Raji (cell line): ENCODE results near the gene TPM2.
A peak's percentile ranks its signal among the peaks of the same experiment; 100 is the strongest.

ENCODE experiments used
- POLR2A ChIP-seq: IDR thresholded peaks from 2 replicates; pipeline ENCODE4 v1.6.1; 2011; ENCODE audit warnings: low read depth, low read length, control low read depth; ENCODE audit not compliant: insufficient read depth

Gene TPM2

GRCh38 chr9:35688558-35689541, 875 bp downstream of the TPM2 start:
- no peak for TF ChIP-seq POLR2A

DNA sequence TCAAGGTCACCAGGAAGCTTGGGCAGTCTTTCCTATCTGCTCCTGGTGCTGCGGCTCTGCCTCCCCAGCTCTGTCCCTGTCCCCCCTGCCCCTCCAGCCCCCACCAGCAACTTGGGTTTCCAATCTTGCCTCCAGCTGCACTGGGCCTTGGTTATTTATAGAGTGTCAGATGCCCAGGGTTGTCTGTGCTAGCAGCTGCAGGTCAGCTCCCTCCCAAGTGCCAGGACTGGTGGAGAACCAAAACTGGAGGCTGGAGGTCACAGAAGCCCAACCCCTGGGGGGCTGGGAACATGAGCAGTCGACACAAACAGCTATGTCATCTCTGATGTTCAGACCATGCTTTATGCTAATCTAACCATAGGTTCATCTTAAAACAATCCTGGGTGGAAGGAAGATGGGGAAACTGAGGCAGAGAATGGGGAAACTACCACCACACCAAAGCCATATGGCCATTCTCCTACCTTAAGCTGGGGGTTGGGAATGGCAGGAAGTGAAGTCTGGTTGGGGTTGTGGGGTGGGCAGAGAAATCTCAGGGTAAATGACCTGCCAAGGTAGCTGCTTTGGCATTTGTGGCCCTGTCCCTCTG, 1.7 kb downstream of the TPM2 start:
- no peak for TF ChIP-seq POLR2A

DNA sequence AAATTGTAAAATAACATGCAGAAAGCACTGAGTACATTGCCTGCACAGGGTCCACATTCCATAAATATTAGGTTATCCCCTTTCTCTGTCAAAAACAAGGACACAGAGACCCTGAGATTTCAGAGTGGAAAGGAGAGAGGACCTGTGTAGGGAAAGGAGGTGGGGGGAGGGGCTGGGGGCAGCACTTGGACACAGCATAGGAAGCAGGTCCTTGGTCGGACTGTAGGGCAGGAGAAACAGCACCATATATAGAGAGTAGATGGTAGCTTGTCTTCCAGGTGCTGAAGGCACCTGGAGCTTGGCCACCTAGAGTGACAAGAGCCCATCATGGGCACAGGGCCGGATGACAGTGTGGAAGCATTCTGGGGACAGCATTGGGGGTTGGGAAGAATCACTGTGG, 2.4 kb downstream of the TPM2 start:
- no peak for TF ChIP-seq POLR2A

DNA sequence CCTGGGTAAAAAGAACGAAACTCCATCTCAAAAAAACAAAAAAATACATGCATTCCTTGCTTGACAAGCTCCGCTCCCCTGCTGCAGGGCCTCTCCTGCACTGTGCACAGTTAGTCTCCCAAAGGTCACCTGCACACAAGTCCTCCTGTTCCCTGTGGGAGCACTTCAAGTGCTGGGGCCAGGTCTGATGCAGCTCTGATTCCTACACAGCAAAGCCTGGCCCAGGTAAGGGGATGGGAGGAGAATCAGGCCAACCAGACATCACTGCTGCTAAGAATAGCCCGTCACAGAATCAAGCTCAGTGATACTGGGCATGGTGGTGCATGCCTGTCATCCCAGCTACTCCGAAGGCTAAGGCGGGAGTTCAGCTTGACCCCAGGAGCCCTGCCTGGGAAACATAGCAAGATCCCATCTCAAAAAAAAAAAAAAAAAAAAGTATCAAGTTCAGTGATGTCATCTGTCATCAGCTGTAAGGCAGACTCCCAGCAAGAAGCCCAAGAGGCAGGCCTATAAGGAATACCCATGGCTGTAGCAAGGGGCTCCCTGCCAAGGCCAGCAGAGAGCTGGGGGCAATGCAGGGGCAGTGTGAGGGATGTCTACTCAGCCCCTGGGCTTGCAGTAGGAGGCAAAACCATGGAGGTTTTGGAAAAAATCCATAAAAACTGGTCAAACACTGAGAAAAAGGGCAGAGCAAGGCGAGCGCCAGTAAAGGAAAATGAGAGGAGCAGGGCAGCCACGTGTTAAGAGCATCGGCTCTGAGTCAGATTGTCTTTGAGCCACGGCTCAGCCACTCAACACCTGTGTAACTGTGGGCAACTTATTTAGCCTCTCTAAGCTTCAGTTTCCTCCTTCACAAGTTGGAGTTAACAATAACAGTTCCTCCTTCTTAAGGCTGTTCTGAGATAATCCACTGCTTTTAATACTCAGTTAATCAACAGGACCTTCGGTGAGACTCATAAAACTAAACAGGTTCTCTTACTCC, 3.2 kb downstream of the TPM2 start:
- TF ChIP-seq POLR2A, result no peak

- no peak for TF ChIP-seq POLR2A
Observed at GRCh38 chr9:35685506-35685905, 4.2 kb downstream of the TPM2 start.

GRCh38 chr9:35684921-35685320, 4.8 kb downstream of the TPM2 start:
- no peak for TF ChIP-seq POLR2A

GRCh38 chr9:35683323-35683722, 6.4 kb downstream of the TPM2 start:
- TF ChIP-seq POLR2A, result no peak

- no peak for TF ChIP-seq POLR2A
Observed at GRCh38 chr9:35682520-35683315, 7.0 kb downstream of the TPM2 start.

DNA sequence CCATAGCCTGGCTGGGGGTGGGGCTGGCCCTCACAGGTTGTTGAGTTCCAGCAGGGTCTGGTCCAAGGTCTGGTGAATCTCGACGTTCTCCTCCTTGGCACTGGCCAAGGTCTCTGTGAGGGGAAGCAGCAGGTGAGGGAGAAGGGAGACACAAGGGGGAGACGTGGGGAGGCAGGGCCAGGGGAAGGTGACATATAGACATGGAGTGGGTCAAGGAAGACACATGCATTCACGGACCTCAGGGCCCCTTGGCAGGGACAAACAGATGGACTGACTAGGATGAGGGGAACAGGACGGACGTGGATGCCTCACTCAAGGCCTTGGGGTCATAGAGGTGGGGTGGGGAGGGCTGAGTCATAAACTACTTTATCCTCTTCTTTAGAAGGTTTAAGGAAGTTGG, 7.7 kb downstream of the TPM2 start:
- TF ChIP-seq POLR2A, result no peak

- no peak for TF ChIP-seq POLR2A
Observed at GRCh38 chr9:35681341-35682002, 8.3 kb downstream of the TPM2 start.

- TF ChIP-seq POLR2A, result peak; percentile 50
Observed at GRCh38 chr9:35680331-35681105, 9.2 kb downstream of the TPM2 start.

- TF ChIP-seq POLR2A, result no peak
Observed at GRCh38 chr9:35679766-35680330, 9.9 kb downstream of the TPM2 start.

DNA sequence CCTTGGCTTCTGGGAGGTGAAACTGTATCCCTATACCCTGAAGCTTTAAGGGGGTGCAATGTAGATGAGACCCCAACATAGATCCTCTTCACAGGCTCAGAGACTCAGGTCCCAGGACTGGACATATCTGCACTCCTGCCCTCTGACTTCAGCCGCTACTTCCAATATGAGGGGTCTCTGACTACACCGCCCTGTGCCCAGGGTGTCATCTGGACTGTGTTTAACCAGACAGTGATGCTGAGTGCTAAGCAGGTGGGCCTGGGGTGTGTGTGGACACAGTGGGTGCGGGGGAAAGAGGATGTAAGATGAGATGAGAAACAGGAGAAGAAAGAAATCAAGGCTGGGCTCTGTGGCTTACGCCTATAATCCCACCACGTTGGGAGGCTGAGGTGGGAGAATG, 10.6 kb downstream of the TPM2 start:
- no peak for TF ChIP-seq POLR2A
